Liver (tissue), 9 donors: ENCODE measurements around the gene PDX1. TPM values are rescaled to one million over a fixed set of nuclear protein-coding genes. Genes with fewer than 3 reads are reported as not detected.

Source experiments
- DNase-seq: peaks from one replicate; pipeline ENCODE4 v3.0.0-alpha.2; 2017; ENCODE audit warnings: low spot score
- H3K27ac ChIP-seq, 2 donors: one replicate each; pipeline ENCODE4 v1.7.0; 2013; ENCODE audit warnings: inconsistent platforms in 2 of 2, low read length in 2 of 2, control low read depth in 1 of 2, low read depth in 1 of 2, mild to moderate bottlenecking in 1 of 2
- H3K27me3 ChIP-seq, 4 donors: one replicate each; pipeline versions ENCODE4 v1.6.1 to v1.7.0; 2013; ENCODE audit warnings: low read length in 3 of 4, inconsistent platforms in 1 of 4, mild to moderate bottlenecking in 1 of 4, moderate library complexity in 1 of 4; ENCODE audit not compliant: control insufficient read depth in 4 of 4, insufficient read depth in 4 of 4
- H3K36me3 ChIP-seq, 4 donors: one replicate each; pipeline versions ENCODE4 v1.6.1 to v1.7.0; 2013; ENCODE audit warnings: low read length in 3 of 4, mild to moderate bottlenecking in 3 of 4, low read depth in 1 of 4, moderate library complexity in 1 of 4; ENCODE audit not compliant: control insufficient read depth in 4 of 4, insufficient read depth in 3 of 4
- H3K4me1 ChIP-seq, 4 donors: one replicate each; pipeline versions ENCODE4 v1.6.1 to v1.7.0; 2013; ENCODE audit warnings: low read length in 3 of 4, mild to moderate bottlenecking in 3 of 4, moderate library complexity in 1 of 4; ENCODE audit not compliant: control insufficient read depth in 4 of 4, insufficient read depth in 4 of 4
- H3K4me3 ChIP-seq, 3 donors: one replicate each; pipeline versions ENCODE4 v1.6.1 to v1.7.0; 2013; ENCODE audit warnings: low read length in 3 of 3, control low read depth in 1 of 3, low read depth in 1 of 3, mild to moderate bottlenecking in 1 of 3
- H3K9ac ChIP-seq, 2 donors: one replicate each; pipeline ENCODE4 v1.7.0; 2013; ENCODE audit warnings: low read length in 2 of 2, mild to moderate bottlenecking in 2 of 2, moderate library complexity in 2 of 2, control low read depth in 1 of 2, low read depth in 1 of 2
- H3K9me3 ChIP-seq, 4 donors: one replicate each; pipeline versions ENCODE4 v1.6.1 to v1.7.0; 2013; ENCODE audit warnings: low read length in 3 of 4; ENCODE audit not compliant: control insufficient read depth in 4 of 4
- EGR1 ChIP-seq, 2 donors: IDR thresholded peaks; 2 replicates each; pipeline ENCODE4 v1.6.1; 2016 to 2018; ENCODE audit warnings: antibody characterized with exemption in 2 of 2, low read depth in 2 of 2
- FOXA1 ChIP-seq: IDR thresholded peaks from 2 replicates; pipeline ENCODE4 v1.6.1; 2016; ENCODE audit warnings: antibody characterized with exemption
- FOXA2 ChIP-seq: IDR thresholded peaks from 2 replicates; pipeline ENCODE4 v1.6.1; 2016; ENCODE audit warnings: antibody characterized with exemption
- HNF4A ChIP-seq, 2 donors: conservative IDR thresholded peaks; 2 replicates each; pipeline ENCODE4 v1.6.1; 2016; ENCODE audit warnings: antibody characterized with exemption in 2 of 2, mild to moderate bottlenecking in 2 of 2
- HNF4G ChIP-seq: IDR thresholded peaks from 2 replicates; pipeline ENCODE4 v1.6.1; 2016; ENCODE audit warnings: antibody characterized with exemption
- JUND ChIP-seq, 2 donors: IDR thresholded peaks; 2 replicates each; pipeline ENCODE4 v1.6.1; 2016; ENCODE audit warnings: antibody characterized with exemption in 2 of 2
- MAX ChIP-seq: IDR thresholded peaks from 2 replicates; pipeline ENCODE4 v1.6.1; 2016; ENCODE audit warnings: antibody characterized with exemption
- NR2F2 ChIP-seq: IDR thresholded peaks from 2 replicates; pipeline ENCODE4 v1.6.1; 2016; ENCODE audit warnings: antibody characterized with exemption
- RAD21 ChIP-seq, 2 donors: IDR thresholded peaks; 2 replicates each; pipeline ENCODE4 v1.6.1; 2016; ENCODE audit warnings: antibody characterized with exemption in 2 of 2, mild to moderate bottlenecking in 2 of 2
- RXRA ChIP-seq, 2 donors: IDR thresholded peaks; 2 replicates each; pipeline ENCODE4 v1.6.1; 2017 to 2018; ENCODE audit warnings: antibody characterized with exemption in 2 of 2, mild to moderate bottlenecking in 1 of 2
- SP1 ChIP-seq: IDR thresholded peaks from 2 replicates; pipeline ENCODE4 v1.6.1; 2018; ENCODE audit warnings: antibody characterized with exemption, mild to moderate bottlenecking
- TAF1 ChIP-seq: conservative IDR thresholded peaks from 2 replicates; pipeline ENCODE4 v1.6.1; 2016; ENCODE audit warnings: antibody characterized with exemption, mild to moderate bottlenecking
- YY1 ChIP-seq: IDR thresholded peaks from 2 replicates; pipeline ENCODE4 v1.6.1; 2016; ENCODE audit warnings: antibody characterized with exemption, mild to moderate bottlenecking
- WGBS: extraction: QIAGEN DNeasy Blood & Tissue Kit; methylation state at CpG from one replicate; pipeline ENCODE4 v1.1.7; 2013; 5-methylcytosine and 5-hydroxymethylcytosine counted together
- polyA plus RNA-seq, 2 donors: library from polyadenylated mRNA; stranded (reverse) in 1 of 2; unstranded in 1 of 2; fragments of 200-250 nt in 1 of 2; fragments of >200 nt in 1 of 2; fragmentation: Nextera tagmentation in 1 of 2; extraction: Ambion mirVana in 1 of 2; gene quantifications; one replicate each; pipeline versions ENCODE4 v1.2.1 to v1.2.3, GENCODE V29; 2013 to 2015
- total RNA-seq, 2 donors: library from RNA; depleted of rRNA; stranded (reverse); fragments of >200 nt; gene quantifications; one replicate each; pipeline ENCODE4 v1.2.3, GENCODE V29; 2014
- TF ChIP-seq, protein P1 (sequence below): IDR thresholded peaks from 2 replicates; pipeline ENCODE4 v1.6.1; 2016; ENCODE audit warnings: antibody characterized with exemption
- TF ChIP-seq, protein P2 (sequence below): IDR thresholded peaks from 2 replicates; pipeline ENCODE4 v1.6.1; 2016; ENCODE audit warnings: antibody characterized with exemption
- donor health status: healthy.
- donor health status: healthy.
- donor health status: healthy.
- donor health status: healthy.
- donor health status: healthy.

The PDX1 gene
- total and polyA plus RNA-seq, 4 donors: 0.08 to 0.16 (median 0.10) TPM; not detected in 1

DNA sequence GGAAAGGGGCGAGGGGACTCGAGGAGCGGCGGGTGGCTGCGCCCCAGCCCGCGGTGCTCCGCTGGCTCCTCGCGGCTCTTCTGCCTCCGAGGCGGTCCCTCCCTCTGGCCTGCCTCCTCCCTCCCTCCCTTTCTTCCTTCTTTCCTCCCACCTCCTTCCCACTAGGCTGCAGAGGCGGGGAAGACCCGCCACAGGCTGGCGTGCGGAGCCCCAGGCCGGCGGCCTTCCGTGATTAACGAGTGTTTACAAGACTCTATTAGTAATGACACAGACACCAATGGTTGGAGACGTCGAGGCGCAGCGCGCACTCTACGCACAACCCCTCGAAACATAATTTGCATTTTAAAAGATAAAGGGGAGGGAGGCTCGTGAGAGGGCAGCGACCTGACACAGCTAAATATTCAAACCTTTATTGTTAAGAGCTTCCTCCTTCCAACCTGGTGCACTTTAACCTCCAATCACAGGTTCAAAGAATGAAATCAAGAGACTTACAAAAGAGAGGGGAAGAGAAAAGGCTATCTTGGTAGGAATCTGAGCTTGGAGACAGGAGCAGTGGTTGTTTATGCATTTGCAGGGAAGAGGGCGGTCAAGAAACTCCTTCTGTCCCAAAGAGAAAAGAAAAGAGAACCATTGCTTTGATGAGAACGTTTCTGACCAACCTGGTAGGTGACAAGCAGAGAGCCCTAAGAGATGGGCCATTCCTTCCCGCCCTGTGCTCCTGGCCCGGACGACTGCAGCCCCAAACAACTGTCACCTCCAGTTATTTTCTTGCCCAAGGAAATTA, 49.5 kb downstream of the PDX1 start, which contains the start of gene CDX2:
Gene CDX2, minus strand, starts transcription at position 234 of the 784 bp plus-strand sequence. CDS start 309 bp downstream, outside the sequence.
- no peak within 1 kb of the TSS for H3K9ac ChIP-seq
- WGBS: 7% methylated on average over 34 of the region's 34 CpGs
- no peaks in the 10 kb centered on the region for H3K9me3 ChIP-seq
- no peak within 1 kb of the TSS for H3K27ac ChIP-seq
- peaks cover 9 to 18% (median 11%) of the 10 kb centered on the region in 4 donors for H3K4me1 ChIP-seq
- TF ChIP-seq YY1: no peak
- TF ChIP-seq MAX: no peak
- no peak for TF ChIP-seq SP1
- peak within 1 kb of the TSS in 1 of 3 donors; percentile 24 for H3K4me3 ChIP-seq
- no peak for DNase-seq
- H3K27me3 ChIP-seq: peaks cover 10 to 40% (median 27%) of the 10 kb centered on the region in 4 donors
- H3K36me3 ChIP-seq: no peaks in the 10 kb centered on the region

DNA sequence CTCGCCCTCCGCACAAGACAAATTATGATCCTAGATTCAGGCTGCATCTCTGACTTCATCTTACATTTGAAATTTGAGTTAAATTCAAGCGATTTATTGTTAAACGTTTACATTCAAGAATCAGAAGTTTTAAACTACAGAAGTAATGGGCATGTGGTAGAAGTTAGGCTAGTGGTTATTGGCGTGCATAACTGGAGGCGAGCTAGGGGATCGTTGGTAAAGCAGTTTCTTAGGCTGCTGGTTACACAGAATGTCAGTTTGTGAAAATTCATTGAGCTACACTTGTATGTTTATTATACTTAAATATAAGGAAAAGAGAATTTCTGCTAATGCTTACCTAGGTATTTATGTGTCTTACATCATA, 50.0 kb downstream of the PDX1 start:
- 16% methylated on average over 7 of the region's 7 CpGs for WGBS
- Histone ChIP-seq H3K4me3 (no peak overlapping the region), H3K4me1 (peaks cover 9 to 18% (median 11%) of the 10 kb centered on the region in 4 donors)

DNA sequence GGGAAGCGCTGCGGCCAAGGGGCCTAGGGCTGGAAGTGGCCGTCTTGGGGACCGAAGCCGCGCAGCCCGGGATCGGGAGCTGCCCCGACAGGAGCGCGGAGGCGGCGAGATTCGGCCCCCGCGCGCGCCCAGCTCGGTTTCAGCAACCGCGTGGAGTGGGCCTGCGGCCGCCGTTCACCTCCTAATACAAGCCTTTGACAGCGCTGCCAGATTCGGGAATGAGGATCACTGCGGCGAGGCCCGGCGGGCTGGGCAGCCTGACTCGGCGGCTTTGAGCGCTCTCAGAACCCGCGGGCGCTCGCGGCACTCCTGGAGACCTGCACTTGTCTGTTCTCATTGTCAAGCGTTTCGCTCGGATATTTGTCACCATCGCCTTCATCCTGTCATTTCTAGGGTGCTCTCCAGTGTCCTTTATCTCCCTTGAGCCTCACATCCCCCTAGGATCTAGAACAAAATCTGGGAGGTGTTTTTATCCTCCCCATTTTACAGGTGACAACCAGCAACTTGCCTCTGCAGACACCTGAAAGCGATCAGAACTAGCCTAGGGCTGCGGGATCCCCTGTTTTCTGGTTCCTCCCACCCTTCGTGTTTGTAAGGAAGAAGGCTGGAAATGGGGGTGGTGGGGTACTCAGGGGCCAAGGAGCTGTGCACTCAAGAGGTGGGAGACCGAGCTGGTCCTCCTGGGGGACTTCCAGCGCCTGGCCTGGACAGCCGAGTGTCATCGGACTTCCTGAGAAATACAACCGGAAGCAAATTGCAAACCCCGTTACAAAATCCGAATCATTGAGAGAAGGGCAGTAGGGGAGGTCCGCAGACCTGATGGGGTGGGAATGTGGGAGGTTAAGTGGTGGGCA, 50.8 kb downstream of the PDX1 start:
- no peak overlapping the region for H3K9ac ChIP-seq
- DNase-seq: no peak
- no peaks in the 10 kb centered on the region for H3K36me3 ChIP-seq
- no peaks in the 10 kb centered on the region for H3K9me3 ChIP-seq
- no peak overlapping the region for H3K4me3 ChIP-seq
- peaks cover 9 to 45% (median 27%) of the 10 kb centered on the region in 4 donors for H3K27me3 ChIP-seq
- no peak overlapping the region for H3K27ac ChIP-seq
- H3K4me1 ChIP-seq: peaks cover 10 to 22% (median 15%) of the 10 kb centered on the region in 4 donors
- TF ChIP-seq SP1 (no peak), RAD21 (IDR thresholded peaks at IDR 0.05) (no peak), RXRA (IDR thresholded peaks at IDR 0.05) (no peak), NR2F2 (no peak), HNF4A (conservative IDR thresholded peaks at IDR 0.05) (no peak), EGR1 (IDR thresholded peaks at IDR 0.05; ENCODE audit: low read depth in 2 of 2) (no peak)
- WGBS: 9% methylated on average over 53 of the region's 53 CpGs

More for the DNA sequence above, 50.0 kb downstream of the PDX1 start:
- Histone ChIP-seq H3K36me3 (no peaks in the 10 kb centered on the region), H3K9me3 (no peaks in the 10 kb centered on the region), H3K9ac (no peak overlapping the region), H3K27me3 (peaks cover 9 to 40% (median 27%) of the 10 kb centered on the region in 4 donors), H3K27ac (no peak overlapping the region)
- TF ChIP-seq FOXA1: no peak
- TF ChIP-seq, protein P1, sequence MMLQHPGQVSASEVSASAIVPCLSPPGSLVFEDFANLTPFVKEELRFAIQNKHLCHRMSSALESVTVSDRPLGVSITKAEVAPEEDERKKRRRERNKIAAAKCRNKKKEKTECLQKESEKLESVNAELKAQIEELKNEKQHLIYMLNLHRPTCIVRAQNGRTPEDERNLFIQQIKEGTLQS: no peak
- no peak for TF ChIP-seq TAF1
- no peak for TF ChIP-seq JUND (IDR thresholded peaks at IDR 0.05)
- no peak for TF ChIP-seq RAD21 (IDR thresholded peaks at IDR 0.05)
- TF ChIP-seq FOXA2: no peak
- TF ChIP-seq HNF4G: no peak
- TF ChIP-seq, protein P2, sequence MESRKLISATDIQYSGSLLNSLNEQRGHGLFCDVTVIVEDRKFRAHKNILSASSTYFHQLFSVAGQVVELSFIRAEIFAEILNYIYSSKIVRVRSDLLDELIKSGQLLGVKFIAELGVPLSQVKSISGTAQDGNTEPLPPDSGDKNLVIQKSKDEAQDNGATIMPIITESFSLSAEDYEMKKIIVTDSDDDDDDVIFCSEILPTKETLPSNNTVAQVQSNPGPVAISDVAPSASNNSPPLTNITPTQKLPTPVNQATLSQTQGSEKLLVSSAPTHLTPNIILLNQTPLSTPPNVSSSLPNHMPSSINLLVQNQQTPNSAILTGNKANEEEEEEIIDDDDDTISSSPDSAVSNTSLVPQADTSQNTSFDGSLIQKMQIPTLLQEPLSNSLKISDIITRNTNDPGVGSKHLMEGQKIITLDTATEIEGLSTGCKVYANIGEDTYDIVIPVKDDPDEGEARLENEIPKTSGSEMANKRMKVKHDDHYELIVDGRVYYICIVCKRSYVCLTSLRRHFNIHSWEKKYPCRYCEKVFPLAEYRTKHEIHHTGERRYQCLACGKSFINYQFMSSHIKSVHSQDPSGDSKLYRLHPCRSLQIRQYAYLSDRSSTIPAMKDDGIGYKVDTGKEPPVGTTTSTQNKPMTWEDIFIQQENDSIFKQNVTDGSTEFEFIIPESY: no peak
- no peak for DNase-seq
